Activated CD8-positive, alpha-beta T cell treated with anti-CD3 and anti-CD28 coated beads, Interleukin-2, amount 10 ng/mL, durations not matched to agents 7 days and 5 days (primary cell): ENCODE results near the gene WSB1. TPM values are rescaled to one million over a fixed set of nuclear protein-coding genes. Genes with fewer than 3 reads are reported as not detected.

Experiments used
- ATAC-seq: fragments of 150-1000 bp; cut with Tn5 transposase; one replicate; pipeline ENCODE4 v1.10.0; 2021; ENCODE audit warnings: moderate library complexity
- CTCF ChIA-PET: fragments of 350-600 bp; sonication (Branson Sonifier 250); formaldehyde crosslinking; loops from one replicate; lab custom pipeline; 2021; ENCODE audit warnings: antibody characterized with exemption; lab: Charles Lee
- POLR2A ChIA-PET: fragments of 350-600 bp; sonication (Branson Sonifier 250); formaldehyde crosslinking; loops from one replicate; lab custom pipeline; 2021; ENCODE audit warnings: antibody characterized with exemption; lab: Charles Lee
- DNase-seq: peaks from one replicate; pipeline ENCODE4 v3.0.0-alpha.2; 2020
- H3K27ac Mint-ChIP-seq: one replicate; pipeline ENCODE4 v1.8.0; 2021; ENCODE audit warnings: mild to moderate bottlenecking, mixed read lengths
- H3K27me3 Mint-ChIP-seq: one replicate; pipeline ENCODE4 v1.8.0; 2021; ENCODE audit warnings: low read depth, mixed read lengths
- H3K36me3 Mint-ChIP-seq: one replicate; pipeline ENCODE4 v1.8.0; 2021; ENCODE audit warnings: low read depth, mixed read lengths
- H3K4me1 Mint-ChIP-seq: one replicate; pipeline ENCODE4 v1.8.0; 2021; ENCODE audit warnings: low read depth, mixed read lengths
- H3K4me3 Mint-ChIP-seq: one replicate; pipeline ENCODE4 v1.8.0; 2021; ENCODE audit warnings: mild to moderate bottlenecking, mixed read lengths
- H3K9me3 Mint-ChIP-seq: one replicate; pipeline ENCODE4 v1.8.0; 2022; ENCODE audit warnings: mixed read lengths; ENCODE audit not compliant: insufficient read depth
- total RNA-seq, 2 experiments: library from RNA; stranded (reverse); gene quantifications; one replicate each; pipeline ENCODE4 v1.2.3, GENCODE V29; 2021

Gene WSB1
- total RNA-seq, 2 experiments from 2014 or later = 118 to 121 TPM

DNA sequence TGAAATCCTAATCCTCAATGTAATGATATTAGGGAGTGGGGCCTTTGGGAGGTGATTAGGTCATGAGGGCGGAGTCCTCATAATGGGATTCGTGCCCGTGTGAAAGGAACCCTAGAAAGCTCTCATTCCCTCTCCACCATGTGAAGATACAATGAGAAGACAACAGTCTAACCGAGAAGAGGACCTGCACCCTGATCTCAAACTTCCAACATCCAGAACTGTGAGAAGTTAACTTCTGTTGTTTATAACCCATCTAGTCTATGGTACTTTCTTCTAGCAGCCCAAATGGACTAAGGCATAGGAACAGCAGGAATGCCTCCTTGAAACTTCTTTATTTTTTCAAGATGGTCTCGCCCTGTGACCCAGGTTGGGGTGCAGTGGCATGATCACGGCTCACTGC lies 24.7 kb downstream of the WSB1 start:
- DNase-seq (peak; percentile 9), ATAC-seq (no peak)
- POLR2A ChIA-PET = interaction anchor here (2.3 kb wide), 1 partner anchor 24 kb away, joined by 11 read pairs; the partner anchor contains the start of gene WSB1
- Mint-ChIP-seq H3K4me1 (no peaks in the 10 kb centered on the region), H3K36me3 (peaks cover 46% of the 10 kb centered on the region), H3K27ac (no peak overlapping the region), H3K4me3 (no peak overlapping the region), H3K9me3 (no peaks in the 10 kb centered on the region), H3K27me3 (no peaks in the 10 kb centered on the region)
- CTCF ChIA-PET = interaction anchor here (1.2 kb wide), 1 partner anchor 82 kb away, joined by 3 read pairs; no protein-coding TSS in a partner anchor

DNA sequence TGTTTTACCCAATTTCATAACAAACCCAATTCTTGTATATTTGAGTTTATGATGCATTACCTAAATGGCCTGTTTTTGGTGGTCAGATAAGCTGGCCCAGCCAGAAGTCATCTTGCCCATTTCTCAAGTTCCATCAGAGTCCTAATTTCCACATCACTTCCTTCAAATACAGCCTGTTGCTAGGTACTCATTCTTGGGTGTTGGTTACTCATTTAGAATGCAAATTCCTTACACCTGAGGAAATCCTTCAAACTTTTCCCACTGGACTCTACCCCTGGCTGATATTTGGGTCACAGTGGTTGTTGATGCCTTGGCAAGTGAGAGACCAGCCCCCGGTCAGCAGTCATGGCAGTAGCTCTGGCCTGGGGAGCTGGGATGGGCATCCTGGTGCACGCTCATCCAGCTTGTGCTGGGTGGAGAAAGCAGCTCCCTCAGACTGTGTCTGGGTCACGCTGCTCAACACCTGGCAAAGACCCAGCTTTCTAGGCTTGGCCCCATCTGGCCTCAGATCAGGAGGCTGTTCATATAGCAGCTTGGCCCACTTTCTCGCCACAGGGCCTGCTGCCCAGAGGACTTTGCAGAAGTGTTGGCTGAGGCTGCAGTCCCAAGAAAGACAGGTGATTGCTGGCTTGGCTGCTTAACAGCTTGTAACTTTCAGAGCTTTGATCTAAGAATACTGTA lies 25.8 kb downstream of the WSB1 start:
- POLR2A ChIA-PET = interaction anchor here (2.3 kb wide), 1 partner anchor 25 kb away, joined by 11 read pairs; the partner anchor contains the start of gene WSB1
- H3K9me3 Mint-ChIP-seq = no peaks in the 10 kb centered on the region
- peaks cover 41% of the 10 kb centered on the region for H3K36me3 Mint-ChIP-seq
- no peak overlapping the region for H3K27ac Mint-ChIP-seq
- no peaks in the 10 kb centered on the region for H3K27me3 Mint-ChIP-seq
- CTCF ChIA-PET = interaction anchor here (0.7 to 1.2 kb wide), 3 partner anchors 83 to 313 kb away, joined by 3 to 6 read pairs (median 3); no protein-coding TSS in a partner anchor
- H3K4me3 Mint-ChIP-seq = no peak overlapping the region
- no peaks in the 10 kb centered on the region for H3K4me1 Mint-ChIP-seq
- DNase-seq = peak; percentile 19
- peak; percentile 36 for ATAC-seq

DNA sequence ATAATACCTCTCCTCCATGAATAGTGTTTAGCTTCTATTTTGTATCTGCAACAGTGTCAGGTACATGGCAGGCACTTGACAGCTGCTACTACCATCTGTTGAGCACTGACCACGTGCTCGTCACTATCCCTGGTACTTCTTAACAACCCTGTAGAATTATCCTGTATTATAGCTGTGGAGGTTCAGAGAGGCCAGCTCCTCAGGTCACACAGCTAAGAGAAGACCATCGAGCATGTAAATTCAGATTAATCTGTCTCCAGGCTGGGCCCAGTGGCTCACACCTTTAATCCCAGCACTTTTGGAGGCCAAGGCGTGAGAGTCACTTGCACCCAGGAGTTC lies 26.3 kb downstream of the WSB1 start:
- H3K36me3 Mint-ChIP-seq = peaks cover 36% of the 10 kb centered on the region
- ATAC-seq (no peak), DNase-seq (no peak)
- POLR2A ChIA-PET = interaction anchor here (2.3 kb wide), 1 partner anchor 25 kb away, joined by 11 read pairs; the partner anchor contains the start of gene WSB1
- CTCF ChIA-PET = interaction anchor here (0.9 to 1.2 kb wide), 2 partner anchors 84 to 281 kb away, joined by 3 to 6 read pairs; no protein-coding TSS in a partner anchor
- H3K27me3 Mint-ChIP-seq = no peaks in the 10 kb centered on the region
- no peaks in the 10 kb centered on the region for H3K9me3 Mint-ChIP-seq
- no peak overlapping the region for H3K27ac Mint-ChIP-seq
- H3K4me1 Mint-ChIP-seq = no peaks in the 10 kb centered on the region
- no peak overlapping the region for H3K4me3 Mint-ChIP-seq

DNA sequence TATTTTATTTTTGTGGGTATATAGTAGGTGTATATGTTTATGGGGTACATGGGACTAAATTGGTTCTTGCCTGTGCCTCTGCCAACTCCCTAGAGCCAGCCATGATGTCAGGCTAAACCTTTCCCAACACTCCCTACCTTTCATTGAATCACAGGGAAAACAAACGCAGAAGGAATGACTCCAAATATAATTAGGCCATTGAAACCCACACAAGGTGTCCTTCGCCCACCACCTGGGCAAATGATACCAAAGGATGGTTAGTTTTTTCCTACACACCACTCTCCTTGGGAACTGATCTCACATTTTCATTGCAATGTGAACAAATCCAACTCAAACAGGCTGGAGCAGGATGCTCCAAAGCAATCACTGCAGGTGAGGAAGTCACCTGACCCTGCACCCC lies 27.5 kb downstream of the WSB1 start:
- DNase-seq (peak; percentile 9), ATAC-seq (no peak)
- Mint-ChIP-seq H3K36me3 (peaks cover 25% of the 10 kb centered on the region), H3K27ac (no peak overlapping the region), H3K27me3 (no peaks in the 10 kb centered on the region), H3K4me1 (no peaks in the 10 kb centered on the region), H3K4me3 (no peak overlapping the region), H3K9me3 (no peaks in the 10 kb centered on the region)
- ChIA-PET CTCF (no interaction called here), POLR2A (no interaction called here)

GRCh38 chr17:27322026-27322425 lies 28.1 kb downstream of the WSB1 start:
- ChIA-PET CTCF (interaction anchor here (0.8 kb wide), 1 partner anchor 277 kb away, joined by 3 read pairs; no protein-coding TSS in a partner anchor), POLR2A (no interaction called here)
- ATAC-seq (no peak), DNase-seq (no peak)
- H3K9me3 Mint-ChIP-seq = no peaks in the 10 kb centered on the region
- H3K4me3 Mint-ChIP-seq = no peak overlapping the region
- H3K27me3 Mint-ChIP-seq = no peaks in the 10 kb centered on the region
- peaks cover 19% of the 10 kb centered on the region for H3K36me3 Mint-ChIP-seq
- no peaks in the 10 kb centered on the region for H3K4me1 Mint-ChIP-seq
- H3K27ac Mint-ChIP-seq = no peak overlapping the region

DNA sequence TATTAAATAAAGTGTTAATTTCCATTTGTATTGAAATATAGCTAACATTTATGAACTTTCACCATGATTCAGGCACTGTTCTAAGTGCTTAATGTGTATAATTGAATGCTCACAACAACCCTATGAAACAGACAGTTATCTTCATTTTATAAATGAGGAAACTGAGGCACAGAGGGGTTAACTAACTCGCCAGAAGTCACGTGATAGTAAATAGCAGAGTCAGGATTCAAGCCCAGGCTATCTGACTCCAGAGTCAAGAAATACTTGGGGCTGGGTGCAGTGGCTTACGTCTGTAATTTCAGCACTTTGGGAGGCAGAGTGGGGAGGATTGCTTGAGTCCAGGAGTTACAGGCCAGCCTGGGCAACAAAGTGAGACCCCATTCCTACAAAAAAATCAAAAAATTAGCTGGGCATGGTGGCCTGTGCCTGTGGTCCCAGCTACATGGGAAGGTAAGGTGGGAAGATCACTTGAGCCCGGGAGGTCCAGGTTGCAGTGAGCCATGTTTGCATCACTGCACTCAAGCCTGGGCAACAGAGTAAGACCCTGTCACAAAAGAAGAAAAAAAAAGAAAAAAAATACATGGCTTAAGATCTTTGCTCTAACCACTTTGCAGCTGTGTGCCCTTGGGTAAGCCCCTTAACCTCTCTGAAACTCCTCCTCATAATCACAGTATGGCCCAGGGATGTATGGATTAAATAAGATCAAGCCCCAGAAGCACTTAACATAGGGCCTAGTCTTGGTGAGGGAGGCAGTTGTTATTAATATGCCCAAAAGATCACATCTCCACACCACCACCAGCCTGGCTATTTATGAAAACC lies 29.0 kb downstream of the WSB1 start:
- ChIA-PET POLR2A (interaction anchor here (0.7 kb wide), 1 partner anchor 28 kb away, joined by 3 read pairs; no protein-coding TSS in a partner anchor), CTCF (interaction anchor here (0.8 to 2.0 kb wide), 3 partner anchors 10 to 277 kb away, joined by 3 to 9 read pairs (median 5); no protein-coding TSS in a partner anchor)
- Mint-ChIP-seq H3K9me3 (no peaks in the 10 kb centered on the region), H3K27ac (no peak overlapping the region), H3K4me1 (no peaks in the 10 kb centered on the region), H3K36me3 (peaks cover 16% of the 10 kb centered on the region), H3K4me3 (no peak overlapping the region), H3K27me3 (no peaks in the 10 kb centered on the region)
- ATAC-seq = no peak
- DNase-seq = peak; percentile 12

- ATAC-seq (no peak), DNase-seq (peak; percentile 12)
- Mint-ChIP-seq H3K36me3 (peaks cover 10% of the 10 kb centered on the region), H3K4me3 (no peak overlapping the region), H3K4me1 (no peaks in the 10 kb centered on the region), H3K27me3 (no peaks in the 10 kb centered on the region), H3K27ac (no peak overlapping the region), H3K9me3 (no peaks in the 10 kb centered on the region)
- POLR2A ChIA-PET = interaction anchor here (0.7 kb wide), 1 partner anchor 29 kb away, joined by 3 read pairs; no protein-coding TSS in a partner anchor
- CTCF ChIA-PET = interaction anchor here (1.7 to 2.0 kb wide), 2 partner anchors 9 to 86 kb away, joined by 5 to 9 read pairs; no protein-coding TSS in a partner anchor
Measured at GRCh38 chr17:27323538-27324215, 29.8 kb downstream of the WSB1 start.

DNA sequence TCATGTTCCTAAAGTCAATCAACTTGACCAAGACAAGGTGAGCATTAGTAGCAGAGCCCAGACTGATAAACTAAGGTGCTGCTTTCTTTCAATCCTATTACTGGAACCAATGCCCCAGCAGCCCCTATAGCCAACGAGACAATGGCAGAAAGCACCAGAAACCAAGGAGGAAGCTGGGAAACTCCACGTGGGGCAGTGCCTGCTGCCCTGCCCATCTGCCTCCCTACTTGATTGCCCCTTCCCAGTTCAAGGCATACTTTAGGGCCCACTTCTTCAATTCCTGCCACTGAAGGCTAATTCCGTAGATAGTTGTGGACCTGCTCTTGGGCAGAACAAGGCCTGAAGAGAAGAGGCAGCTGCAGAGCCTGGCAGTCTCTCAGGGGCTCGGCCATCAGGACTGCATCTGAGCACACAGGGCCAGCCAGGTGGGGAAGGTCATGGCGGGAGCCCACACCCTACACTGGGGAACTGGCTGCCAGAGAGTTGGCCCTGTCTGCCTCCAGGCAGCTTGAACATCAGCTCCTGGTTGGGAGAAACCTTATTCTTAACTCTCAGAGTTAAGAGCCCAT lies 30.9 kb downstream of the WSB1 start:
- ATAC-seq = no peak
- H3K4me3 Mint-ChIP-seq = no peak overlapping the region
- H3K27me3 Mint-ChIP-seq = no peaks in the 10 kb centered on the region
- H3K9me3 Mint-ChIP-seq = no peaks in the 10 kb centered on the region
- peak; percentile 5 for DNase-seq
- ChIA-PET POLR2A (no interaction called here), CTCF (interaction anchor here (2.0 kb wide), 1 partner anchor 8 kb away, joined by 9 read pairs; no protein-coding TSS in a partner anchor)
- H3K36me3 Mint-ChIP-seq = no peaks in the 10 kb centered on the region
- H3K27ac Mint-ChIP-seq = no peak overlapping the region
- no peaks in the 10 kb centered on the region for H3K4me1 Mint-ChIP-seq

DNA sequence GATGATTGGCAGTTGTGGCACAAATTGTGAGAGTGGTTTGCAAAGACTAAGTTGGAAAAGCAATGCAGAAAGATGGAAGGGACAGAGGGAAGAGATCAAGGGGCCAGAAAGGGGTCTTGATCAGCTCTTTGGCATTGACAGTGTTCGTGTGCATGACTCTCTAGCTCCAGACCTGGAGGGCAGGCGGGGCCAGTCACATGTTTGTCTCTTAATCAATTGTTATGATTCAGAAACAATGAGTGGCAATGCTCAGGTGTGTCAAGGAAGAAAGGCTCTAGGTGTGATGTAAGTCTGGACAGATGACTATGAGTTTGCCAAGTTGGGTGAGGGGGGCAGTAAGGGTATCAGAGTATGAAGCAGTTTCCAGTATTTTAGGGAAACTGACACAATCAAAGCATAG lies 32.1 kb downstream of the WSB1 start:
- no peaks in the 10 kb centered on the region for H3K4me1 Mint-ChIP-seq
- ChIA-PET CTCF (interaction anchor here (1.6 kb wide), 1 partner anchor 90 kb away, joined by 9 read pairs; no protein-coding TSS in a partner anchor), POLR2A (no interaction called here)
- no peaks in the 10 kb centered on the region for H3K36me3 Mint-ChIP-seq
- ATAC-seq (no peak), DNase-seq (peak; percentile 14)
- no peaks in the 10 kb centered on the region for H3K27me3 Mint-ChIP-seq
- no peak overlapping the region for H3K4me3 Mint-ChIP-seq
- H3K9me3 Mint-ChIP-seq = no peaks in the 10 kb centered on the region
- H3K27ac Mint-ChIP-seq = no peak overlapping the region

DNA sequence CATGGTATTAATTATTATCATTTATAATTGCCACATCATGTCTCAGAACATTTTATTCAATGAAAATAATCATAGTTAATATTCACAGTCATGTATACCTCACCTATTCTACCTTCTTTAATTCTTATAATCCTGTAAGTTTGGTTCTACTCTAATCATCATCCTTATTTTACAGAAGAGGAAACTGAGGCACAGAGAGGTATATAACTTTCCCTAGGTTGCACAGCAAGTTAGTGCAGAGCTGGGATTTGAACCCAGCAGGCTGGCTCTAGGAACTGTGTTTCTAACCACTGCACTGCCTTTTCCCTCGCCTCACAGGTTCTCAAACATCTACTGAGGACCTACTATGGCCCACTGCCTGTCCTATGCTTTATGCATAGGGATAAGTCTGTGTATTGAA lies 32.7 kb downstream of the WSB1 start:
- Mint-ChIP-seq H3K4me1 (no peaks in the 10 kb centered on the region), H3K9me3 (no peaks in the 10 kb centered on the region), H3K36me3 (no peaks in the 10 kb centered on the region), H3K27ac (no peak overlapping the region), H3K27me3 (no peaks in the 10 kb centered on the region), H3K4me3 (no peak overlapping the region)
- ChIA-PET POLR2A (no interaction called here), CTCF (interaction anchor here (1.6 kb wide), 1 partner anchor 90 kb away, joined by 9 read pairs; no protein-coding TSS in a partner anchor)
- ATAC-seq = no peak
- no peak for DNase-seq

GRCh38 chr17:27327397-27327796 lies 33.5 kb downstream of the WSB1 start:
- H3K9me3 Mint-ChIP-seq = no peaks in the 10 kb centered on the region
- H3K4me3 Mint-ChIP-seq = no peak overlapping the region
- no peak overlapping the region for H3K27ac Mint-ChIP-seq
- H3K4me1 Mint-ChIP-seq = peaks cover 7% of the 10 kb centered on the region
- no peaks in the 10 kb centered on the region for H3K36me3 Mint-ChIP-seq
- DNase-seq (peak; percentile 12), ATAC-seq (no peak)
- POLR2A ChIA-PET = interaction anchor here (0.6 to 1.4 kb wide), 2 partner anchors 12 to 33 kb away, joined by 3 to 6 read pairs; partner anchors contain the start of gene WSB1
- CTCF ChIA-PET = interaction anchor here (1.5 to 1.6 kb wide), 2 partner anchors 27 to 91 kb away, joined by 3 to 9 read pairs; no protein-coding TSS in a partner anchor
- H3K27me3 Mint-ChIP-seq = no peaks in the 10 kb centered on the region
